Thymus (tissue), 11 donors: ENCODE data around the gene EGFLAM. TPM values are rescaled to one million over a fixed set of nuclear protein-coding genes. Genes with fewer than 3 reads are reported as not detected.

Source experiments
- DNase-seq, 9 donors: peaks; one replicate each; pipeline ENCODE4 v3.0.0-alpha.2; 2013; ENCODE audit warnings: low spot score in 9 of 9, low read depth in 6 of 9, missing footprints in 1 of 9
- H3K27ac ChIP-seq, 2 donors: one replicate each; pipeline ENCODE4 v1.5.1; 2013; ENCODE audit warnings: control low read depth in 1 of 2, low read depth in 1 of 2, low read length in 1 of 2, mild to moderate bottlenecking in 1 of 2, moderate library complexity in 1 of 2
- H3K27me3 ChIP-seq, 2 donors: one replicate each; pipeline ENCODE4 v1.5.1; 2013; ENCODE audit warnings: low read length in 1 of 2; ENCODE audit not compliant: control insufficient read depth in 2 of 2, insufficient read depth in 1 of 2
- H3K36me3 ChIP-seq, 2 donors: one replicate each; pipeline ENCODE4 v1.5.1; 2013; ENCODE audit warnings: low read length in 1 of 2, mild to moderate bottlenecking in 1 of 2, moderate library complexity in 1 of 2; ENCODE audit not compliant: control insufficient read depth in 2 of 2, insufficient read depth in 2 of 2
- H3K4me1 ChIP-seq, 2 donors: one replicate each; pipeline ENCODE4 v1.5.1; 2013; ENCODE audit warnings: low read length in 2 of 2; ENCODE audit not compliant: control insufficient read depth in 2 of 2, insufficient read depth in 2 of 2
- H3K4me3 ChIP-seq, 2 donors: one replicate each; pipeline ENCODE4 v1.5.1; 2013; ENCODE audit warnings: low read length in 2 of 2, control low read depth in 1 of 2, mild to moderate bottlenecking in 1 of 2
- H3K9me3 ChIP-seq, 2 donors: one replicate each; pipeline ENCODE4 v1.5.1; 2013; ENCODE audit warnings: low read length in 1 of 2, mild to moderate bottlenecking in 1 of 2; ENCODE audit not compliant: control insufficient read depth in 2 of 2, insufficient read depth in 1 of 2
- WGBS: extraction: QIAGEN DNeasy Blood & Tissue Kit; methylation state at CpG from one replicate; pipeline ENCODE4 v1.1.7; 2013; 5-methylcytosine and 5-hydroxymethylcytosine counted together
- polyA plus RNA-seq: library from polyadenylated mRNA; stranded (reverse); fragments of 200-250 nt; gene quantifications from one replicate; pipeline ENCODE4 v1.2.3, GENCODE V29; 2013
- total RNA-seq: library from RNA; stranded (reverse); fragments of 120-200 nt; gene quantifications from one replicate; pipeline ENCODE4 v1.2.4, GENCODE V29; 2013
- donor health status: healthy.

The EGFLAM gene
- total and polyA plus RNA-seq, 2 donors, result 24.0 to 25.7 TPM

DNA sequence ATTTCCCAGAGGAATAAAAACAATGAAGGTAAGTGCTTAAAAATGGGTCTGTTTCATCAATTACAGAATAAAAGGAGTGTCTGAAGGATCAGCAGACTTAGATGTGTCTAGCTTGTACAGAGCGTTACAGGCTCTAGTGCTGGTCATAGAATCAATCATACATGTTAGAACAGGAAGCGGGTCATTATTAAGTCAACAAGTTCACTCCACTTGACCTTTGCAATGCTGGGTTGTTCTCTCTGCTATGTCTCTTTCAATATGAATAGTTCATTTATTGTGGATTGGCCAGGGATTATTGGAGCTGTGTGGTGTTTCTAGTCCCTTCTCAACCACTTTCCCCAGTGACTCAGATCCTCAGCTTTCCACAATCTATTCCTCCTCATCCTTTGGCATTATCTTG, 20.7 kb upstream of the EGFLAM start:
- Histone ChIP-seq H3K4me3 (no peak overlapping the region), H3K4me1 (no peaks in the 10 kb centered on the region), H3K9me3 (no peaks in the 10 kb centered on the region), H3K36me3 (no peaks in the 10 kb centered on the region), H3K27ac (no peak overlapping the region), H3K27me3 (no peaks in the 10 kb centered on the region)
- DNase-seq, result no peak
- WGBS, result 77% methylated on average over 2 of the region's 2 CpGs

DNA sequence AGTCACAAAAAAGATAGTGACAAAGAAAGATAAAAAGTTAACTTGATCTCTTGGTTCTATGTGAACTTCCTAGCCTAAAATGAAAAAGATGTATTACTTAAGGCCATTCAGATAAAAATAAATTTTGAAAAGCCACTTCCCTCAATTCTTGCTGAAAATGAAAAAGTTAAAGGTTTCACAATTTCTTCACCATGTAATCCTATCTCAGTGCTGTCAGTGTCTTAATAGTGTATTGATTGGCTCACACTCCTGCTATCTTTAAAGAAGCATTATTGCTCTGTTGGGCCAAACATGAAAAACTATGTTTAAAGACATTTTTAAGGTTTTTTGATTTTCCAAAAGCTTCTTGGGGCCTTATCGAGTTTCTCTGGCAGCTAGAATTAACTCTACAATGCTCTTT, 18.1 kb upstream of the EGFLAM start:
- Histone ChIP-seq H3K27me3 (peaks cover 0 to 2% of the 10 kb centered on the region in 2 donors), H3K27ac (no peak overlapping the region), H3K9me3 (no peaks in the 10 kb centered on the region), H3K4me3 (no peak overlapping the region), H3K36me3 (no peaks in the 10 kb centered on the region), H3K4me1 (no peaks in the 10 kb centered on the region)
- WGBS, result 88% methylated on average over 1 of the region's 1 CpG
- DNase-seq, result no peak

DNA sequence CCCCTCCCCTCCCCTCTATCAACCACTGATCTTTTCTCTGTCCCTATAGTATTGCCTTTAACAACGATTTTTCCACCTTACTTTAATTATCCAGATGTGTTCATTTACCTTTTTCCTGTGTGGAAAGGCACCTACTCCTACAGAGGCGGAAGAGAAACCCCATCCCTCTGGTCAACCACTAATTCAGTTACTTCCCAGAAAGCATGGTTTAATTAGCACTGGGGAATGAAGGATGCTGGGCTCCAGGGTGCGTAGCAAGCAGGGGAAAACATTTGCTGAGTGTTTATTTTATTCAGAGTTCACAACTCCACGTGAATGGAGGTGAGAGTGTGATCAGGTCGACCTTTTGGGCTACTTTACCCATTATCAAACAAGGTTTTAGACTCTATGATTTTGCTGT, 16.7 kb upstream of the EGFLAM start:
- Histone ChIP-seq H3K27me3 (peaks cover 0 to 2% of the 10 kb centered on the region in 2 donors), H3K4me3 (no peak overlapping the region), H3K9me3 (no peaks in the 10 kb centered on the region), H3K36me3 (no peaks in the 10 kb centered on the region), H3K27ac (no peak overlapping the region), H3K4me1 (no peaks in the 10 kb centered on the region)
- DNase-seq, result no peak
- WGBS, result 58% methylated on average over 5 of the region's 5 CpGs

DNA sequence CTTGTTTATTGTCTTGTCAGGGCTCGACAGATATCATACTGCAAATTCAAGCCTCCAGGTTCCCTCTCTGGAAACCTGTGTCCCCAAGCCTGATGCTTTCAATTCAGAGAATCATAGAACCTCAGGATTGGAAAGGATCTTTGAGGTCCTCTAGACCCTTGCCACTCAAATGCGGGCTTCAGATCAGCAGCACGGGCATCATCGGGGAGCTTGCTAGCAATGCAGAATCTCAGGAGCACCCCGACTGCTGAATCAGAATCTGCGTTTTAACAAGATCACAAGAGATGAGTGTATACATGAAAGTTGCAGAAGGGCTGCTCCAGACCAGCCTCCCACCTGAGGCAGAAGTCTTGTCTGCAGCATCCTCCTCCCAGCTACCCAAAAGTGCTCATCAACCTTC, 13.1 kb upstream of the EGFLAM start:
- WGBS, result 97% methylated on average over 6 of the region's 6 CpGs
- no peaks in the 10 kb centered on the region for H3K9me3 ChIP-seq

DNA sequence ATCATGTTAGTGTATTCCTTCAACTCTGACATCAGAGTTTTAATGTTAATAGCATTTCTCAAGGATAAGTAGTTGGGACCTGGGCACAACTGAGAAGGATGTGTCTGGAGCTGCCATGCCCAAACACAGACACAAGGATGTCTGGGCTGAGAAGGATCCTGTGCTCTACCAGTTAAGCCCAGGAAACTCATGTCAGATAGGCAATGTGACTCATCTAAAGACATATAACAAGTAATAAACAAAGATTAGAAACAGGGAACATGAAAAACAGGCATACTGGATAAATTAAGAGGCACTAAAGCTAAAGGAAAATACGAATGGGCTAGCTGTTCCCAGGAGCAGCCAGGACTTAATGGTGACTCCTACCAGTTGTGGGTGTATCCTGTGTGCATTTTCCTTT, 9.1 kb upstream of the EGFLAM start:
- no peaks in the 10 kb centered on the region for H3K9me3 ChIP-seq
- H3K4me1 ChIP-seq, result no peaks in the 10 kb centered on the region
- H3K4me3 ChIP-seq, result no peak overlapping the region
- WGBS, result 15% methylated on average over 1 of the region's 1 CpG
- no peak for DNase-seq
- H3K27ac ChIP-seq, result no peak overlapping the region
- no peaks in the 10 kb centered on the region for H3K36me3 ChIP-seq
- H3K27me3 ChIP-seq, result no peaks in the 10 kb centered on the region

More for the DNA sequence above, 13.1 kb upstream of the EGFLAM start:
- no peak for DNase-seq
- no peak overlapping the region for H3K27ac ChIP-seq
- no peaks in the 10 kb centered on the region for H3K4me1 ChIP-seq
- peaks cover 0 to 2% of the 10 kb centered on the region in 2 donors for H3K27me3 ChIP-seq
- no peaks in the 10 kb centered on the region for H3K36me3 ChIP-seq
- no peak overlapping the region for H3K4me3 ChIP-seq

DNA sequence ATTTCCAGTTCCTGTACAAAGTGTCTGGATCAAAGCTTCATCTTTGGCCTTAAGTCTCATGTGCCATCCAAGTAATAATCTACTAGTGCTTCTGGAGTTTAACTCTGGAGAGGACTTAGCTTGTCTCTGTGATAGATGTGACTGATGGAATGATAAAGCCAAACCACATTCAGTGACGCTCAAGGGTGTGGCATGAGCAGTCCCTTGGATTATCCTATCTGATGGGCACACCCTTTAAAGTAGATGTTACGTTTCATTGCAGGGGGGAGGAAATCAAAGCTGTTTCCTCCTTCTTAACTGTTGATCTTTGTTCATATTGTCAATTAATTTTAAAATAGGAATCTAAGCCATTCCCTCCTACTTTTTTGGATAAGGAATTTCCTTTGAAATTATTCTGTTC, 8.5 kb upstream of the EGFLAM start:
- Histone ChIP-seq H3K9me3 (no peaks in the 10 kb centered on the region), H3K36me3 (no peaks in the 10 kb centered on the region), H3K4me3 (no peak overlapping the region), H3K4me1 (no peaks in the 10 kb centered on the region), H3K27me3 (no peaks in the 10 kb centered on the region), H3K27ac (no peak overlapping the region)
- WGBS, result 77% methylated on average over 2 of the region's 2 CpGs
- DNase-seq, result no peak

DNA sequence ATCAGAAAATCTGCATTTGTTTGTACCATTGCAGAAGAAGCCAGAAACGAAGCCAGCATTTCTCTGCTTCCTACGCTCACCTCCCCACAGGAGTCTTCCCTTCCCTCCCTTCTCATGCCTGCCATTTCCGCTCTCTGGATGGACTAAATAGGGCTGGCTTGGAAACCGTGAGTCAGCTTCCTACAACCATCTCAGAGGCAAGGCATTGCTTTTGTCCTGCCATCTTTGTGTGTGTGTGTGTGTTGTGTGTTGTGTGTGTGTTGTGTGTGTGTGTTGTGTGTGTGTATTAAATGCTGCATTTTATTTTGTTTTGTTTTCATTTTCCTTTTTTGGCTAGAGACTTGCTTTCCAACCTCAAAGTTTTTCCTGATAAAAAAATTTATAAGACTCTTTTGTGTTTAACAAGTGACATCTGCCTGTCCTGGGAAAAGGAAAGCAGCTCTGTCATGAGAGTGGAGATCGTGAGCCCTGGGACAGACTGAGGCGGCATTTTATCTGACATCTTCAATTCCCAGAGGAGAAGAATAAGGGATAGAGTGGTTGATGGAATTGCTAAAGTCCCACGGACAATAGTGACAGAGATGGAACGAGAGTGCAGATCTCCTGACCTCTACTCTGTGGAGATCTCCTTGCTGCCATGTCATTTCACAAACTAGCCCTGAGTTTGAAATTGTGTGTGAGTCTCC, 7.5 kb upstream of the EGFLAM start:
- WGBS, result 87% methylated on average over 8 of the region's 8 CpGs
- H3K9me3 ChIP-seq, result no peaks in the 10 kb centered on the region
- no peaks in the 10 kb centered on the region for H3K36me3 ChIP-seq
- no peaks in the 10 kb centered on the region for H3K4me1 ChIP-seq
- no peak overlapping the region for H3K4me3 ChIP-seq
- no peak overlapping the region for H3K27ac ChIP-seq
- no peak for DNase-seq
- peaks cover 3 to 7% of the 10 kb centered on the region in 2 donors for H3K27me3 ChIP-seq

DNA sequence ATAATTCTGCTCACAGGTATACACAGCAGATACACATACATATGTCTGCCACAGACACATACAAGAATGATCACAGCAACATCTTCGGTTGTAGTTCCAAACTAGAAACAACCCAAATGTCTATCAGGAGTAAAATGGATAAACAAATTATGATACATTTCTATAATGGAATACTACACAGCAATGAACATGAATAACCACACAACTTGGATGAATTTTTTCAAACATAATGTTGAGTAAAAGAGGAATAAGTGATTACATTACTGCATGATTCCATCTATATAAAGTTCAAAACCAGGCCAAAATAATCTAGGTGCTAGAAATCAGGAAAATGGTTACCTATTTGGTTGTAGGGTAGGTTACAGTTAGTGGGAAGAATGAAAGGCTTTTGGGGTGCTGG, 4.6 kb upstream of the EGFLAM start:
- DNase-seq, result no peak
- no peak overlapping the region for H3K4me3 ChIP-seq
- 96% methylated on average over 1 of the region's 1 CpG for WGBS
- H3K27me3 ChIP-seq, result peaks cover 25 to 35% of the 10 kb centered on the region in 2 donors
- H3K9me3 ChIP-seq, result peaks cover 0 to 6% of the 10 kb centered on the region in 2 donors
- H3K4me1 ChIP-seq, result peaks cover 0 to 3% of the 10 kb centered on the region in 2 donors
- no peaks in the 10 kb centered on the region for H3K36me3 ChIP-seq
- H3K27ac ChIP-seq, result no peak overlapping the region

DNA sequence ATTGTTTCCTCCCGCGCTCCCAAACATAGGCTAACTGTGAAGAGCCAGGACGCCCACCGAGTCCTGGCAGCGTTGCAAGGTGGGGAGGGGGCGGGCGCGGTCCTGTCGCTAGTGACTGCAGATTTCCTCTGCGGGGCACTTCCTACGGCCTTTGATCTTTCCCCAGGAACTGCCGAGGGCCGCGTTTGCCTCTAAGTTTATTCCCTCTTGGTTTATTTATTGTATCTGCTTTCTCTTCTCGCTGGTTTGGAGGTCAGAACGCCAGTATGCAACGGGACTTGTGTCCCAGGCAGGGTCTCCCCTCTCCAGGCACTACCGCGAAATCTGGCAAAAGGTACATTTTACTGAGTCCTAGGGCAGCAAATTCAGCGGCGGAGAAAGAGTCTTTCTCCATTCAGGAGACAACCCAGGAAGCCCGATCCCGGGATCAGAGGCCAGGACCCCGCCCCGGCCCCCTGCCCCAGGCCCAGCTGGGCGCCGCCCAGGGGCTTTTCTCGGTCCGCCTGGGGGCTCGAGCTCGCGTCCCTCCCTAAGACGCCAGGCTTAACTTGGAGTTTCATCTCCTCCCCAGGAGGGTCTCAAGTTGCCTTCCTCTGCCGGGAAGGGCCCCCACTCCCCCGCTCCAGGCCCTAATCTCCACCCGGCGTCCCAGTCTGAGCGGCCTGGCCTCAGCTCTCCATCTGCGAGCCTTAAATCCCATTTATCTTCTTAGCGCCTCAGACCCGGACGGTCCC, 884 bp upstream of the EGFLAM start:
- Histone ChIP-seq H3K27ac (no peak overlapping the region), H3K9me3 (peaks cover 0 to 6% of the 10 kb centered on the region in 2 donors), H3K36me3 (no peaks in the 10 kb centered on the region), H3K27me3 (peaks cover 41 to 63% of the 10 kb centered on the region in 2 donors), H3K4me1 (peaks cover 0 to 3% of the 10 kb centered on the region in 2 donors), H3K4me3 (no peak overlapping the region)
- WGBS, result 6% methylated on average over 42 of the region's 42 CpGs
- DNase-seq, result no peak
